ENCODE data around the gene NFIX. TPM values are rescaled to one million over a fixed set of nuclear protein-coding genes. Genes with fewer than 3 reads are reported as not detected.

The NFIX gene
- total and polyA plus RNA-seq, 2 of the 13 experiments (the other 11 are each of a cell fraction or from before 2014, with no cell fraction given), result 3.4 to 5.4 TPM

- intact Hi-C loops (cut with micrococcal nuclease; ENCODE audit: unreplicated experiment), result loop anchor here (5.0 kb wide), 1 partner anchor 33 kb away; the partner anchor contains the start of genes IER2 and STX10
- FAIRE-seq (no peak), ATAC-seq (no peak), DNase-seq (ENCODE audit: low spot score) (no peak)
- Histone ChIP-seq H3K27me3 (ENCODE audit: control insufficient read depth in 1 of 2, insufficient read depth in 2 of 2, low read length in 2 of 2) (no peaks in the 10 kb centered on the region; a peak in 1 of 5 replicates), H3K9ac (ENCODE audit: insufficient read depth, low read depth, low read length) (peak overlapping the region; percentile 99; the same call in 1 of the 2 replicates), H3K79me2 (ENCODE audit: insufficient read depth, low read length) (peaks cover 74% of the 10 kb centered on the region), H3K36me3 (replicated peaks in 1 of 2; ENCODE audit: control insufficient read depth in 1 of 2, insufficient read depth in 2 of 2, low read length in 2 of 2) (peaks cover 8 to 32% of the 10 kb centered on the region in 2 experiments; a peak in 4 of 5 replicates), H3K4me3 (replicated peaks in 1 of 3; ENCODE audit: insufficient read depth in 1 of 3, low read depth in 2 of 3, low read length in 3 of 3) (peak overlapping the region in 2 of 3 experiments; percentile 95 to 99; a peak in 2 of 6 replicates), H3K9me3 (ENCODE audit: low read length) (no peaks in the 10 kb centered on the region), H4K20me1 (ENCODE audit: insufficient read depth, low read length) (peaks cover 22% of the 10 kb centered on the region), H3K4me2 (ENCODE audit: low read depth, low read length) (peak overlapping the region; percentile 85), H3K27ac (ENCODE audit: extremely low read length, insufficient read depth, low read length) (peak overlapping the region; percentile 91), H3K4me1 (ENCODE audit: insufficient read depth, low read length) (peaks cover 41% of the 10 kb centered on the region), H2AFZ (ENCODE audit: low read length) (no peak overlapping the region)
- WGBS (ENCODE audit: low lambda C conversion rate), result 86% methylated on average over 2 of the region's 8 CpGs
- TF ChIP-seq ZNF3 (CRISPR knock-in tag; IDR thresholded peaks at IDR 0.05) (no peak), NR3C1 (CRISPR knock-in tag; IDR thresholded peaks at IDR 0.05) (no peak), AGO2 (optimal IDR thresholded peaks at IDR 0.05; ENCODE audit: low read depth, low read length) (peak; percentile 44), FOXA1 (IDR thresholded peaks at IDR 0.05) (no peak), FOXA1 (CRISPR knock-in tag; IDR thresholded peaks at IDR 0.05) (no peak), JARID2 (CRISPR knock-in tag; IDR thresholded peaks at IDR 0.05; ENCODE audit: insufficient replicate concordance) (no peak)
- in situ Hi-C loops (cut with HindIII; ENCODE audit: extremely low pct_ligation_motif_present, low pct_unique_long_range_greater_than_20kb), result loop anchor here (5.0 kb wide), 1 partner anchor 33 kb away; the partner anchor contains the start of genes IER2 and STX10
- ChIA-PET CTCF (ENCODE audit: low intra/inter-chr PET ratio, low total read pairs) (no interaction called here), POLR2A (interaction anchor here (1.0 to 2.5 kb wide), 3 partner anchors 9 to 33 kb away, joined by 5 to 20 read pairs (median 9); partner anchors contain the start of genes IER2 and STX10)
- no TSS peak for BruUV-seq (replicated peaks)
Measured at GRCh38 chr19:13119627-13120026, 124.4 kb downstream of the NFIX start.

- FAIRE-seq, result no peak
- no peaks in the 10 kb centered on the region for H3K9me3 ChIP-seq (ENCODE audit: low read length)
- 89% methylated on average over 8 of the region's 9 CpGs for WGBS (ENCODE audit: low lambda C conversion rate)
- peak overlapping the region; percentile 99; the same call in 1 of the 2 replicates for H3K9ac ChIP-seq (ENCODE audit: insufficient read depth, low read depth, low read length)
- H4K20me1 ChIP-seq (ENCODE audit: insufficient read depth, low read length), result peaks cover 22% of the 10 kb centered on the region
- peaks cover 74% of the 10 kb centered on the region for H3K79me2 ChIP-seq (ENCODE audit: insufficient read depth, low read length)
- BruUV-seq (replicated peaks), result no TSS peak
- peaks cover 7 to 32% of the 10 kb centered on the region in 2 experiments; a peak in 4 of 5 replicates for H3K36me3 ChIP-seq (replicated peaks in 1 of 2; ENCODE audit: control insufficient read depth in 1 of 2, insufficient read depth in 2 of 2, low read length in 2 of 2)
- TF ChIP-seq POLR2G (IDR thresholded peaks at IDR 0.05; ENCODE audit: low read depth, low read length), result no peak
- ATAC-seq, result no peak
- in situ Hi-C loops (cut with HindIII; ENCODE audit: extremely low pct_ligation_motif_present, low pct_unique_long_range_greater_than_20kb), result no loop called here
- H3K27ac ChIP-seq (ENCODE audit: extremely low read length, insufficient read depth, low read length), result peak overlapping the region; percentile 91
- no peaks in the 10 kb centered on the region; a peak in 1 of 5 replicates for H3K27me3 ChIP-seq (ENCODE audit: control insufficient read depth in 1 of 2, insufficient read depth in 2 of 2, low read length in 2 of 2)
- H3K4me1 ChIP-seq (ENCODE audit: insufficient read depth, low read length), result peaks cover 37% of the 10 kb centered on the region
- POLR2A ChIA-PET, result interaction anchor here (1.0 to 2.5 kb wide), 4 partner anchors 9 to 33 kb away, joined by 3 to 20 read pairs (median 7); partner anchors contain the start of genes IER2 and STX10
- peak overlapping the region; percentile 85; the same call in 1 of the 2 replicates for H3K4me2 ChIP-seq (ENCODE audit: low read depth, low read length)
- H2AFZ ChIP-seq (ENCODE audit: low read length), result no peak overlapping the region
- CTCF ChIA-PET (ENCODE audit: low intra/inter-chr PET ratio, low total read pairs), result no interaction called here
- DNase-seq (ENCODE audit: low spot score), result no peak
- intact Hi-C loops (cut with micrococcal nuclease; ENCODE audit: unreplicated experiment), result no loop called here
- no peak overlapping the region; a peak in 1 of 6 replicates for H3K4me3 ChIP-seq (replicated peaks in 1 of 3; ENCODE audit: insufficient read depth in 1 of 3, low read depth in 2 of 3, low read length in 3 of 3)
Measured at GRCh38 chr19:13120031-13120430, 124.8 kb downstream of the NFIX start.
